22Rv1 (cell line): ENCODE results near the gene MUSK.
"Not testable (repeated sequence)": the region's sequence is repeated elsewhere in the genome, so short reads cannot be mapped to it uniquely, and the experiment has no call there.

Experiments
- CTCF ChIP-seq: fragments of 450-650 bp; IDR thresholded peaks from 2 replicates; pipeline ENCODE4 v1.5.1; 2017; ENCODE audit warnings: mild to moderate bottlenecking
- ZFX ChIP-seq: fragments of 450-650 bp; IDR thresholded peaks from 2 replicates; pipeline ENCODE4 v1.6.1; 2017; ENCODE audit warnings: antibody characterized with exemption, borderline replicate concordance

DNA sequence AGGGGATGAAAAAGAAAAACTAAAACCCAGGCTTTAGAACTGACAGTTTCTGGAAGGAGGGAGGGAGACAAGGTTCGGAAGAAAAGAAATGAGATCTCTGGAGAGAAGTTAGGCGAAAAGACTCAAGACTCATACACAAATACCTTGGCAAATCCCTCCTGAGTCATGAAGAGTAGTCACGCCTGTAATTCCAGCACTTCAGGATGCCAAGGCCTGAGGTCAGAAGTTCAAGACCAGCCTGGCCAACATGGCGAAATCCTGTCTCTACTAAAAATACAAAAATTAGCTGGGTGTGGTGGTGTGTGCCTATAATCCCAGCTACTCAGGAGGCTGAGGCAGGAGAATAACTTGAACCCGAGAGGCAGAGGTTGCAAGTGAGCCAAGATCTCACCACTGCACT is 27.3 kb downstream of the MUSK start:
- TF ChIP-seq CTCF, ZFX: not testable (repeated sequence)
